HepG2 (cell line): Measurements from ENCODE around the gene A3GALT2. TPM values are rescaled to one million over a fixed set of nuclear protein-coding genes. Genes with fewer than 3 reads are reported as not detected.

Experiments used
- ATAC-seq: fragments of 200-7000 bp; cut with Tn5 transposase; 3 replicates; pipeline ENCODE4 v1.9.1; 2020; ENCODE audit warnings: mild to moderate bottlenecking, moderate library complexity
- BruUV-seq: library from RNA; stranded (reverse); fragments of 400-500 nt; replicated peaks from 2 replicates; lab custom pipeline; 2021; lab: Mats Ljungman, UMichigan
- CTCF ChIA-PET: fragments of 300-600 bp; formaldehyde crosslinking; extraction: SDS; loops from one replicate; lab custom pipeline; 2021; ENCODE audit warnings: low total read pairs, inconsistent platforms, low intra/inter-chr PET ratio; lab: Yijun Ruan, JAX
- POLR2A ChIA-PET: fragments of 350-600 bp; sonication (Branson Sonifier 250); formaldehyde crosslinking; loops from one replicate; lab custom pipeline; 2020; ENCODE audit warnings: antibody characterized with exemption, inconsistent platforms; lab: Yijun Ruan, JAX
- DNase-seq: peaks from one replicate; pipeline ENCODE4 v3.0.0-alpha.2; 2015; ENCODE audit warnings: low spot score
- FAIRE-seq: peaks from 3 replicates; lab custom pipeline; 2011; peaks lifted over from hg19 to GRCh38; lab: Jason Lieb, UNC
- H2AFZ ChIP-seq: one replicate; pipeline ENCODE4 v1.6.1; 2011; ENCODE audit warnings: low read length, inconsistent platforms
- H3K27ac ChIP-seq: fragments of 300-600 bp; 3 replicates; pipeline ENCODE4 v1.8.0; 2011; ENCODE audit warnings: mixed run types, mild to moderate bottlenecking, mixed read lengths, low read length, inconsistent platforms; ENCODE audit not compliant: insufficient read depth; ENCODE audit errors: extremely low read length
- H3K27me3 ChIP-seq, 2 experiments: fragments of 200-600 bp in 1 of 2; 2 replicates in 1 of 2; 3 replicates in 1 of 2; pipeline versions ENCODE4 v1.6.0 to v1.8.0; 2011; ENCODE audit warnings: low read length in 2 of 2, mild to moderate bottlenecking in 2 of 2, moderate library complexity in 2 of 2, inconsistent platforms in 1 of 2; ENCODE audit not compliant: insufficient read depth in 2 of 2, control insufficient read depth in 1 of 2
- H3K36me3 ChIP-seq, 2 experiments: fragments of 200-600 bp in 1 of 2; replicated peaks in 1 of 2; 2 replicates in 1 of 2; 3 replicates in 1 of 2; pipeline versions ENCODE4 v1.5.1 to v1.8.0; 2011; ENCODE audit warnings: low read length in 2 of 2, inconsistent platforms in 1 of 2; ENCODE audit not compliant: insufficient read depth in 2 of 2, control insufficient read depth in 1 of 2
- H3K4me1 ChIP-seq: 2 replicates; pipeline ENCODE4 v1.5.1; 2012; ENCODE audit warnings: low read length, inconsistent platforms; ENCODE audit not compliant: insufficient read depth
- H3K4me2 ChIP-seq: 2 replicates; pipeline ENCODE4 v1.6.0; 2011; ENCODE audit warnings: low read depth, low read length, inconsistent platforms
- H3K4me3 ChIP-seq, 3 experiments: fragments of 200-600 bp in 1 of 3; sonication (generic), shearing (Covaris generic) in 1 of 3; replicated peaks in 1 of 3; 2 replicates each; pipeline ENCODE4 v1.5.1; 2011 to 2016; ENCODE audit warnings: low read length in 3 of 3, inconsistent platforms in 2 of 3, low read depth in 2 of 3, mild to moderate bottlenecking in 2 of 3, control low read depth in 1 of 3, mixed read lengths in 1 of 3; ENCODE audit not compliant: insufficient read depth in 1 of 3
- H3K79me2 ChIP-seq: one replicate; pipeline ENCODE4 v1.6.1; 2011; ENCODE audit warnings: low read length, inconsistent platforms; ENCODE audit not compliant: insufficient read depth
- H3K9ac ChIP-seq: 2 replicates; pipeline ENCODE4 v1.6.0; 2011; ENCODE audit warnings: mild to moderate bottlenecking, low read depth, low read length, inconsistent platforms; ENCODE audit not compliant: insufficient read depth
- H3K9me3 ChIP-seq: 2 replicates; pipeline ENCODE4 v1.5.1; 2012; ENCODE audit warnings: mild to moderate bottlenecking, low read length
- H4K20me1 ChIP-seq: 2 replicates; pipeline ENCODE4 v1.6.0; 2011; ENCODE audit warnings: inconsistent platforms, mild to moderate bottlenecking, low read length, moderate library complexity; ENCODE audit not compliant: insufficient read depth
- ELK4 ChIP-seq: sonication (generic); formaldehyde crosslinking; IDR thresholded peaks from 2 replicates; pipeline ENCODE4 v1.9.0; 2021; ENCODE audit warnings: missing genetic modification reagents, borderline replicate concordance
- ZBTB26 ChIP-seq: IDR thresholded peaks from 2 replicates; pipeline ENCODE4 v1.6.1; 2016; ENCODE audit warnings: missing compliant biosample characterization, missing genetic modification reagents, borderline replicate concordance
- ZMYM3 ChIP-seq: sonication (generic); formaldehyde crosslinking; IDR thresholded peaks from 2 replicates; pipeline ENCODE4 v1.5.1; 2020; ENCODE audit warnings: mild to moderate bottlenecking, missing genetic modification reagents
- ZNF513 ChIP-seq: sonication (generic); formaldehyde crosslinking; conservative IDR thresholded peaks from 2 replicates; pipeline ENCODE4 v1.5.0; 2020; ENCODE audit warnings: missing genetic modification reagents
- ZNF768 ChIP-seq: sonication (generic); formaldehyde crosslinking; IDR thresholded peaks from 2 replicates; pipeline ENCODE4 v1.4.0; 2020; ENCODE audit warnings: missing genetic modification reagents
- WGBS: methylation state at CpG from one replicate; pipeline ENCODE4 v1.1.6; 2017; ENCODE audit warnings: low lambda C conversion rate; 5-methylcytosine and 5-hydroxymethylcytosine counted together
- in situ Hi-C: cut with HindIII; loops from 2 replicates; pipeline ENCODE4 v1.10.0; 2017; ENCODE audit warnings: low pct_unique_long_range_greater_than_20kb; ENCODE audit not compliant: extremely low pct_ligation_motif_present
- intact Hi-C: fragments of 100-400 bp; cut with micrococcal nuclease; formaldehyde crosslinking; loops from one replicate; pipeline ENCODE4 v1.10.0; 2022; ENCODE audit not compliant: unreplicated experiment
- polyA plus RNA-seq, 8 experiments: library from polyadenylated mRNA; depleted of rRNA in 3 of 8; stranded (reverse) in 7 of 8; unstranded in 1 of 8; fragments of >200 nt; fragmentation: Illumina TruSeq in 4 of 8; extraction: Trizol in 4 of 8; gene quantifications; 2 replicates each; pipeline versions ENCODE4 v1.2.1 to v1.2.3, GENCODE V29; 2011 to 2016; ENCODE audit warnings: low read depth in 4 of 8, missing spikeins in 1 of 8, mixed read lengths in 1 of 8; ENCODE audit not compliant: insufficient read depth in 1 of 8
- total RNA-seq, 5 experiments: library from RNA; depleted of rRNA; stranded (reverse); fragments of >200 nt; fragmentation: Illumina TruSeq; extraction: Trizol; gene quantifications; 2 replicates each; pipeline ENCODE4 v1.2.3, GENCODE V29; 2016; ENCODE audit warnings: low read depth in 1 of 5

Gene A3GALT2
- total and polyA plus RNA-seq, 2 of the 13 experiments (the other 11 are each of a cell fraction or from before 2014, with no cell fraction given), result not detected

GRCh38 chr1:33274446-33274845 is 46.5 kb downstream of the A3GALT2 start:
- Histone ChIP-seq H4K20me1 (no peaks in the 10 kb centered on the region), H3K27me3 (no peaks in the 10 kb centered on the region), H3K4me2 (no peak overlapping the region), H3K36me3 (peaks cover 2 to 19% of the 10 kb centered on the region in 2 experiments; a peak in 4 of 5 replicates), H3K79me2 (no peaks in the 10 kb centered on the region), H3K9me3 (no peaks in the 10 kb centered on the region), H3K4me1 (peaks cover 12% of the 10 kb centered on the region), H2AFZ (no peak overlapping the region), H3K9ac (no peak overlapping the region)
- intact Hi-C loops, result no loop called here
- FAIRE-seq (no peak), ATAC-seq (no peak), DNase-seq (no peak)
- in situ Hi-C loops, result no loop called here
- CTCF ChIA-PET, result no interaction called here
- POLR2A ChIA-PET, result no interaction called here
- no peak for TF ChIP-seq ZNF513
- no peak for TF ChIP-seq ZBTB26
- TF ChIP-seq, all 625 proteins: peak for 0
- BruUV-seq, result no TSS peak
- no peak overlapping the region for H3K27ac ChIP-seq
- 90% methylated on average over 1 of the region's 1 CpG for WGBS
- no peak overlapping the region for H3K4me3 ChIP-seq

GRCh38 chr1:33273961-33274371 is 46.9 kb downstream of the A3GALT2 start:
- whole genome bisulfite sequencing, result 84% methylated on average over 7 of the region's 7 CpGs
- H3K4me3 ChIP-seq, result no peak overlapping the region
- DNase-seq (no peak), FAIRE-seq (no peak), ATAC-seq (no peak)
- H3K36me3 ChIP-seq, result peaks cover 2 to 19% of the 10 kb centered on the region in 2 experiments; a peak in 4 of 5 replicates
- ChIA-PET POLR2A (no interaction called here), CTCF (no interaction called here)
- no peak overlapping the region for H3K4me2 ChIP-seq
- no peaks in the 10 kb centered on the region for H3K9me3 ChIP-seq
- H3K4me1 ChIP-seq, result peaks cover 12% of the 10 kb centered on the region
- in situ Hi-C loops, result no loop called here
- H3K79me2 ChIP-seq, result no peaks in the 10 kb centered on the region
- intact Hi-C loops, result no loop called here
- no TSS peak for BruUV-seq
- no peaks in the 10 kb centered on the region for H4K20me1 ChIP-seq
- no peak overlapping the region for H3K27ac ChIP-seq
- H3K9ac ChIP-seq, result no peak overlapping the region
- H2AFZ ChIP-seq, result no peak overlapping the region
- no peaks in the 10 kb centered on the region for H3K27me3 ChIP-seq
- TF ChIP-seq ELK4 (CRISPR knock-in tag) (no peak), ZNF768 (CRISPR knock-in tag) (peak; percentile 92), ZMYM3 (CRISPR knock-in tag) (peak; percentile 60; the same call in 1 of the 2 replicates)
